HepG2 (cell line): ENCODE measurements around the gene ECHDC1. TPM values are rescaled to one million over a fixed set of nuclear protein-coding genes. Genes with fewer than 3 reads are reported as not detected.

ENCODE experiments used
- ARNT ChIP-seq: fragments of 450-650 bp; IDR thresholded peaks from 2 replicates; pipeline ENCODE4 v1.6.1; 2017
- BCL6 ChIP-seq: IDR thresholded peaks from 2 replicates; pipeline ENCODE4 v1.6.1; 2016; ENCODE audit warnings: missing genetic modification reagents, missing compliant biosample characterization
- CREM ChIP-seq, 2 experiments: sonication (generic) in 1 of 2; formaldehyde crosslinking in 1 of 2; IDR thresholded peaks; 2 replicates each; pipeline versions ENCODE4 v1.4.0 to v1.6.1; 2016 to 2020; ENCODE audit warnings: antibody characterized with exemption in 1 of 2, mild to moderate bottlenecking in 1 of 2, missing genetic modification reagents in 1 of 2
- DNMT3B ChIP-seq: conservative IDR thresholded peaks from 2 replicates; pipeline ENCODE4 v1.6.1; 2016; ENCODE audit warnings: missing biosample characterization, control low read depth
- GLI4 ChIP-seq: sonication (generic); formaldehyde crosslinking; IDR thresholded peaks from 2 replicates; pipeline ENCODE4 v1.5.1; 2020; ENCODE audit warnings: missing genetic modification reagents, mild to moderate bottlenecking, moderate library complexity, borderline replicate concordance
- IRX3 ChIP-seq: sonication (generic); formaldehyde crosslinking; IDR thresholded peaks from 2 replicates; pipeline ENCODE4 v1.8.1; 2023; ENCODE audit warnings: mild to moderate bottlenecking, low read depth, missing genetic modification reagents, borderline replicate concordance
- KLF15 ChIP-seq: sonication (generic); formaldehyde crosslinking; IDR thresholded peaks from 2 replicates; pipeline ENCODE4 v1.8.1; 2023; ENCODE audit warnings: borderline replicate concordance, mild to moderate bottlenecking, inconsistent platforms, missing genetic modification reagents, mixed read lengths
- PCBP1 ChIP-seq: fragments of 200-400 bp; formaldehyde crosslinking; IDR thresholded peaks from 2 replicates; pipeline ENCODE4 v1.6.1; 2017; ENCODE audit warnings: mild to moderate bottlenecking, low read depth, low read length, borderline replicate concordance
- POLR2A ChIP-seq, 2 experiments: IDR thresholded peaks; 2 replicates each; pipeline ENCODE4 v1.6.1; 2011; ENCODE audit warnings: low read depth in 2 of 2, low read length in 2 of 2, mild to moderate bottlenecking in 1 of 2, moderate library complexity in 1 of 2; ENCODE audit not compliant: insufficient read depth in 1 of 2
- PPARG ChIP-seq: conservative IDR thresholded peaks from 2 replicates; pipeline ENCODE4 v1.6.1; 2016; ENCODE audit warnings: missing biosample characterization, missing genetic modification reagents
- RFXAP ChIP-seq: sonication (generic); formaldehyde crosslinking; IDR thresholded peaks from 2 replicates; pipeline ENCODE4 v1.4.0; 2020; ENCODE audit warnings: missing genetic modification reagents, borderline replicate concordance
- SOX13 ChIP-seq, 3 experiments: fragments of 450-650 bp in 1 of 3; sonication (generic) in 1 of 3; formaldehyde crosslinking in 1 of 3; IDR thresholded peaks in 2 of 3; conservative IDR thresholded peaks in 1 of 3; 2 replicates each; pipeline versions ENCODE4 v1.5.0 to v1.6.1; 2016 to 2020; ENCODE audit warnings: antibody characterized with exemption in 1 of 3, mild to moderate bottlenecking in 1 of 3, missing compliant biosample characterization in 1 of 3, missing genetic modification reagents in 1 of 3, moderate library complexity in 1 of 3
- TSC22D2 ChIP-seq: sonication (generic); formaldehyde crosslinking; IDR thresholded peaks from 2 replicates; pipeline ENCODE4 v1.5.1; 2020; ENCODE audit warnings: missing genetic modification reagents, mild to moderate bottlenecking, borderline replicate concordance
- XRCC5 ChIP-seq: fragments of 200-400 bp; formaldehyde crosslinking; optimal IDR thresholded peaks from 2 replicates; pipeline ENCODE3; 2017; ENCODE audit warnings: mild to moderate bottlenecking, low read length
- ZBTB8A ChIP-seq: sonication (generic); formaldehyde crosslinking; IDR thresholded peaks from 2 replicates; pipeline ENCODE4 v1.4.0; 2020; ENCODE audit warnings: mild to moderate bottlenecking, low read depth, missing genetic modification reagents, borderline replicate concordance
- ZFP37 ChIP-seq: sonication (generic); formaldehyde crosslinking; IDR thresholded peaks from 2 replicates; pipeline ENCODE4 v1.4.0; 2020; ENCODE audit warnings: missing genetic modification reagents, borderline replicate concordance
- ZNF205 ChIP-seq: IDR thresholded peaks from 2 replicates; pipeline ENCODE4 v1.6.1; 2018; ENCODE audit warnings: missing biosample characterization, missing genetic modification reagents
- ZNF251 ChIP-seq: sonication (generic); formaldehyde crosslinking; IDR thresholded peaks from 2 replicates; pipeline ENCODE4 v1.9.0; 2021; ENCODE audit warnings: mild to moderate bottlenecking, missing genetic modification reagents
- ZSCAN30 ChIP-seq: sonication (generic); formaldehyde crosslinking; IDR thresholded peaks from 2 replicates; pipeline ENCODE4 v1.5.0; 2020; ENCODE audit warnings: mild to moderate bottlenecking, missing genetic modification reagents
- polyA plus RNA-seq, 8 experiments: library from polyadenylated mRNA; depleted of rRNA in 3 of 8; stranded (reverse) in 7 of 8; unstranded in 1 of 8; fragments of >200 nt; fragmentation: Illumina TruSeq in 4 of 8; extraction: Trizol in 4 of 8; gene quantifications; 2 replicates each; pipeline versions ENCODE4 v1.2.1 to v1.2.3, GENCODE V29; 2011 to 2016; ENCODE audit warnings: low read depth in 4 of 8, missing spikeins in 1 of 8, mixed read lengths in 1 of 8; ENCODE audit not compliant: insufficient read depth in 1 of 8
- total RNA-seq, 5 experiments: library from RNA; depleted of rRNA; stranded (reverse); fragments of >200 nt; fragmentation: Illumina TruSeq; extraction: Trizol; gene quantifications; 2 replicates each; pipeline ENCODE4 v1.2.3, GENCODE V29; 2016; ENCODE audit warnings: low read depth in 1 of 5
- TF ChIP-seq, protein P1 (sequence below): sonication (generic); formaldehyde crosslinking; IDR thresholded peaks from 2 replicates; pipeline ENCODE4 v1.8.1; 2022; ENCODE audit warnings: low read depth, mild to moderate bottlenecking, missing genetic modification reagents
- TF ChIP-seq, protein P2 (sequence below): sonication (generic); formaldehyde crosslinking; conservative IDR thresholded peaks from 2 replicates; pipeline ENCODE4 v1.5.0; 2020; ENCODE audit warnings: missing genetic modification reagents
- TF ChIP-seq, protein P3 (sequence below): IDR thresholded peaks from 2 replicates; pipeline ENCODE4 v1.6.1; 2016; ENCODE audit warnings: missing compliant biosample characterization, missing genetic modification reagents, borderline replicate concordance
- TF ChIP-seq, protein P4 (sequence below): sonication (generic); formaldehyde crosslinking; IDR thresholded peaks from 2 replicates; pipeline ENCODE4 v1.5.1; 2020; ENCODE audit warnings: missing genetic modification reagents, mild to moderate bottlenecking, borderline replicate concordance

Gene ECHDC1
- total and polyA plus RNA-seq, 2 of the 13 experiments (the other 11 are each of a cell fraction or from before 2014, with no cell fraction given) = 32.8 to 98.1 TPM

DNA sequence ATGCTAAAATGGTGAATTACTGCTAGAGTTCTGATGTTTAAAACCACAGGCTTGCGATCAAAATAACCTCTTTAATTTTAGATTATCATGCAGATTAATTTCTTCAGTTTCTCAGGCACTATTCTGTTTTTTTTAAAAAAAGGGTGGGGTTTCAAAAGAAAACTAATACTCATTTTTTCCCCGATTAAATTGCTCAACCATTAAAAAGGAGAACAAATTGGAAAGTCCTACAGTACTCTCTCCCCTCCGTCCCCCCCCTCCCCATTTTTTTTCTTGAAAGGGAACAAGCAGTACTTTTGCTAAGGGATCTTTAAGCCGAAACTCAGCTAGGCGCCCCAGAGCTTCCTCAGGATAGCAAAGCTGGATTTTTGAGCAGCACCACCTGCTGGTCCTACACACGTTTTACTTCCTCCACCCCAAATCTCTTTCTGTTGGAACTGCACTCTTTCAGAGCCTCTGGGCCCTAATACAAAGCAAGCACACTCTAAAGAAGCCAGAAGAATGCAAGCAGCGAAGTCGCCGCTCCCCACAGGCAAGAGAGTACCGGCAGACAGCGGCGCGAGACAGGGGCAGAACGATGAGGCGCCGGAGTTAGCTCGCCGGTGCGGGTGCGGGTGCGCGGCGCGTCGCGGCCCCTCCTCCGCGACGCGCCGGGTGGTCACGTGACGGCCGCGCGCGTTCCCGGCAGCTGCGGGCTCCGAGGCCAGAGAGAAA lies 77.1 kb downstream of the ECHDC1 start, which contains the start of gene RNF146 (continued):
- TF ChIP-seq PCBP1 (no peak), ARNT (no peak), CREM (IDR thresholded peaks at IDR 0.05) (peak; percentile 42; the same call in 1 of the 2 replicates), CREM (CRISPR knock-in tag; IDR thresholded peaks at IDR 0.05) (no peak), PPARG (CRISPR knock-in tag) (no peak), ZFP37 (CRISPR knock-in tag) (no peak), ZNF205 (CRISPR knock-in tag) (no peak), SOX13 (IDR thresholded peaks at IDR 0.05) (no peak), SOX13 (CRISPR knock-in tag; conservative IDR thresholded peaks at IDR 0.05 in 1 of 2, IDR thresholded peaks at IDR 0.05 in 1 of 2) (no peak; a peak in 1 of 4 replicates), TSC22D2 (CRISPR knock-in tag) (peak; percentile 13), RFXAP (CRISPR knock-in tag) (no peak), ZSCAN30 (no peak), GLI4 (CRISPR knock-in tag) (no peak), POLR2A (IDR thresholded peaks at IDR 0.05; ENCODE audit: insufficient read depth in 1 of 2, low read depth in 2 of 2, low read length in 2 of 2) (no peak), ZBTB8A (CRISPR knock-in tag) (no peak), BCL6 (CRISPR knock-in tag) (0 out of 2 replicates have a peak, but pooled peaks have one; percentile 4), KLF15 (CRISPR knock-in tag) (no peak), XRCC5 (peak; percentile 58), DNMT3B (CRISPR knock-in tag) (no peak), ZNF251 (CRISPR knock-in tag) (no peak), IRX3 (CRISPR knock-in tag) (no peak)
- TF ChIP-seq, protein P1, sequence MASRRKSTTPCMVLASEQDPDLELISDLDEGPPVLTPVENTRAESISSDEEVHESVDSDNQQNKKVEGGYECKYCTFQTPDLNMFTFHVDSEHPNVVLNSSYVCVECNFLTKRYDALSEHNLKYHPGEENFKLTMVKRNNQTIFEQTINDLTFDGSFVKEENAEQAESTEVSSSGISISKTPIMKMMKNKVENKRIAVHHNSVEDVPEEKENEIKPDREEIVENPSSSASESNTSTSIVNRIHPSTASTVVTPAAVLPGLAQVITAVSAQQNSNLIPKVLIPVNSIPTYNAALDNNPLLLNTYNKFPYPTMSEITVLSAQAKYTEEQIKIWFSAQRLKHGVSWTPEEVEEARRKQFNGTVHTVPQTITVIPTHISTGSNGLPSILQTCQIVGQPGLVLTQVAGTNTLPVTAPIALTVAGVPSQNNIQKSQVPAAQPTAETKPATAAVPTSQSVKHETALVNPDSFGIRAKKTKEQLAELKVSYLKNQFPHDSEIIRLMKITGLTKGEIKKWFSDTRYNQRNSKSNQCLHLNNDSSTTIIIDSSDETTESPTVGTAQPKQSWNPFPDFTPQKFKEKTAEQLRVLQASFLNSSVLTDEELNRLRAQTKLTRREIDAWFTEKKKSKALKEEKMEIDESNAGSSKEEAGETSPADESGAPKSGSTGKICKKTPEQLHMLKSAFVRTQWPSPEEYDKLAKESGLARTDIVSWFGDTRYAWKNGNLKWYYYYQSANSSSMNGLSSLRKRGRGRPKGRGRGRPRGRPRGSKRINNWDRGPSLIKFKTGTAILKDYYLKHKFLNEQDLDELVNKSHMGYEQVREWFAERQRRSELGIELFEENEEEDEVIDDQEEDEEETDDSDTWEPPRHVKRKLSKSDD (CRISPR knock-in tag) = no peak
- TF ChIP-seq, protein P2, sequence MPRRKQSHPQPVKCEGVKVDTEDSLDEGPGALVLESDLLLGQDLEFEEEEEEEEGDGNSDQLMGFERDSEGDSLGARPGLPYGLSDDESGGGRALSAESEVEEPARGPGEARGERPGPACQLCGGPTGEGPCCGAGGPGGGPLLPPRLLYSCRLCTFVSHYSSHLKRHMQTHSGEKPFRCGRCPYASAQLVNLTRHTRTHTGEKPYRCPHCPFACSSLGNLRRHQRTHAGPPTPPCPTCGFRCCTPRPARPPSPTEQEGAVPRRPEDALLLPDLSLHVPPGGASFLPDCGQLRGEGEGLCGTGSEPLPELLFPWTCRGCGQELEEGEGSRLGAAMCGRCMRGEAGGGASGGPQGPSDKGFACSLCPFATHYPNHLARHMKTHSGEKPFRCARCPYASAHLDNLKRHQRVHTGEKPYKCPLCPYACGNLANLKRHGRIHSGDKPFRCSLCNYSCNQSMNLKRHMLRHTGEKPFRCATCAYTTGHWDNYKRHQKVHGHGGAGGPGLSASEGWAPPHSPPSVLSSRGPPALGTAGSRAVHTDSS (CRISPR knock-in tag) = no peak
- TF ChIP-seq, protein P3, sequence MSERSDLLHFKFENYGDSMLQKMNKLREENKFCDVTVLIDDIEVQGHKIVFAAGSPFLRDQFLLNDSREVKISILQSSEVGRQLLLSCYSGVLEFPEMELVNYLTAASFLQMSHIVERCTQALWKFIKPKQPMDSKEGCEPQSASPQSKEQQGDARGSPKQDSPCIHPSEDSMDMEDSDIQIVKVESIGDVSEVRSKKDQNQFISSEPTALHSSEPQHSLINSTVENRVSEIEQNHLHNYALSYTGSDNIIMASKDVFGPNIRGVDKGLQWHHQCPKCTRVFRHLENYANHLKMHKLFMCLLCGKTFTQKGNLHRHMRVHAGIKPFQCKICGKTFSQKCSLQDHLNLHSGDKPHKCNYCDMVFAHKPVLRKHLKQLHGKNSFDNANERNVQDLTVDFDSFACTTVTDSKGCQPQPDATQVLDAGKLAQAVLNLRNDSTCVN = peak; percentile 16; the same call in 1 of the 2 replicates
- TF ChIP-seq, protein P4, sequence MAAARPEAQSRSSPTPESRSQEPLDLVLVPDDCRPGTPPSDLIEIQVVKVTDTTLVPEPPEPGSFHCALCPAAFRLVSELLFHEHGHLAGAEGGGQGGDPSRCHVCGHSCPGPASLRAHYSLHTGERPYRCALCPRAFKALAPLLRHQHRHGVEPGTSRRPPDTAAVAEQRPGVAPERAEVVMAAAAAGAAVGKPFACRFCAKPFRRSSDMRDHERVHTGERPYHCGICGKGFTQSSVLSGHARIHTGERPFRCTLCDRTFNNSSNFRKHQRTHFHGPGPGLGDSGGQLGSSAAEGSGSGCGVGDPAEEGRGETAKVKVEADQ (CRISPR knock-in tag) = no peak
